ENCODE results near the gene FURIN.

FURIN gene

GRCh38 chr15:90857883-90858443 lies 10.4 kb upstream of the FURIN start:
- TF ChIP-seq CTCF (IDR thresholded peaks at IDR 0.05; ENCODE audit: control extremely low read depth, extremely low read depth, low read depth, missing control alignments) = no peak
- CTCF ChIA-PET = interaction anchor here (1.1 to 1.7 kb wide), 2 partner anchors 12 to 28 kb away, joined by 4 read pairs; no protein-coding TSS in a partner anchor
- POLR2A ChIA-PET = no interaction called here

GRCh38 chr15:90859234-90860131 lies 8.9 kb upstream of the FURIN start:
- TF ChIP-seq CTCF (IDR thresholded peaks at IDR 0.05; ENCODE audit: control extremely low read depth, extremely low read depth, low read depth, missing control alignments) = no peak
- ChIA-PET POLR2A (interaction anchor here (0.6 to 0.7 kb wide), 2 partner anchors 20 to 80 kb away, joined by 3 to 4 read pairs; no protein-coding TSS in a partner anchor), CTCF (interaction anchor here (1.2 to 1.7 kb wide), 2 partner anchors 11 to 43 kb away, joined by 3 to 4 read pairs; no protein-coding TSS in a partner anchor)
- no peak for DNase-seq (ENCODE audit: extremely low spot score)

More at GRCh38 chr15:90857883-90858443, 10.4 kb upstream of the FURIN start:
- no peak for DNase-seq (ENCODE audit: extremely low spot score)

GRCh38 chr15:90860450-90860849 lies 7.9 kb upstream of the FURIN start:
- no peak for TF ChIP-seq CTCF (IDR thresholded peaks at IDR 0.05; ENCODE audit: control extremely low read depth, extremely low read depth, low read depth, missing control alignments)
- DNase-seq (ENCODE audit: extremely low spot score) = no peak
- ChIA-PET POLR2A (no interaction called here), CTCF (interaction anchor here (1.2 kb wide), 1 partner anchor 42 kb away, joined by 3 read pairs; no protein-coding TSS in a partner anchor)

- no peak for TF ChIP-seq CTCF (IDR thresholded peaks at IDR 0.05; ENCODE audit: control extremely low read depth, extremely low read depth, low read depth, missing control alignments)
- POLR2A ChIA-PET = no interaction called here
- DNase-seq (ENCODE audit: extremely low spot score) = no peak
- CTCF ChIA-PET = no interaction called here
Measured at GRCh38 chr15:90860942-90861675, 7.3 kb upstream of the FURIN start.

GRCh38 chr15:90862487-90862886 lies 5.9 kb upstream of the FURIN start:
- DNase-seq (ENCODE audit: extremely low spot score) = no peak
- POLR2A ChIA-PET = no interaction called here
- TF ChIP-seq CTCF (IDR thresholded peaks at IDR 0.05; ENCODE audit: control extremely low read depth, extremely low read depth, low read depth, missing control alignments) = no peak
- CTCF ChIA-PET = interaction anchor here (1.9 kb wide), 1 partner anchor 10 kb away, joined by 4 read pairs; no protein-coding TSS in a partner anchor

All from GM10248 (cell line).